Kidney glomerular epithelial cell (primary cell): ENCODE measurements around the gene RTL3.

Experiments
- DNase-seq: peaks from one replicate; lab custom pipeline; 2025; lab: John Stamatoyannopoulos, UW

The RTL3 gene

DNA sequence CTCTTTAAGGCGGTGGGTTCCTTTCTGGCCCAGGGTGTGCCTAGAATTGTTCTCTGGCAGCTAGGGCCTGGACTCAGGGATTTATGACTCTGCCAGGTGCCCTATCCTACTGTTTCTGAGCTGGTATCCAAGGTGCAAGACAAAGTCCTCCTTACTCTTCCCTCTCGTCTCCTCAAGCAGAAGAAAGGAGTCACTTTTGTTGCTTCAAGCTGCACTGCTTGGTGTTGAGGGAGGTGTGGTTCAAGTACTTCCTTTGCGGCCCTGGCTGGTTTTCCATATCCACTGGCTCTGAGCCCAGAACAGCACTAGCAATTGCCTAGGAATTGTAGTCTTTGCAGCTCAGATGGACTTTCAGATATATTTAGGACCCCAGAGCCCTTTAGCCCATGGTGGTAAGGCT is 39.3 kb downstream of the RTL3 start:
- DNase-seq, result no peak

- DNase-seq, result no peak
Observed at GRCh38 chrX:78618987-78619386, 40.1 kb downstream of the RTL3 start.

DNA sequence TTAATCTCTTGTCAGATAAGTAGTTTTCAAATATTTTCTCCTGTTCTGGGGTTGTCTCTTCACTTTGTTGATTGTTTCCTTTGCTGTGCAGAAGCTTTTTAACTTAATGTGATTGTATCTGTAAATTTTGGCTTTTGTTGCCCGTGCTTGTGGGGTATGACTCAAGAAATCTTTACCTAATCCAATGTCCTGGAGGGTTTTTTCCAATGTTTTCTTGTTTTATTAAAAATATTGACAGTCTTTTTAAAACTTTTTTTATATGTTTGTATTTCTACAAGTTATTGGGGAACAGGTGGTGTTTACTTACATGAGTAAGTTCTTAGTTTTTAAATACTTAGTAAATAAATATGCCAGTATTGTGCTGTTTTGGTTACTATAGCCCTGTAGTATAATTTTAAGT is 44.9 kb downstream of the RTL3 start:
- no peak for DNase-seq
